A549 (cell line): ENCODE data around the gene TNFRSF19. TPM values are rescaled to one million over a fixed set of nuclear protein-coding genes. Genes with fewer than 3 reads are reported as not detected.

Experiments used
- ATAC-seq, 2 experiments: fragments of 200-7000 bp in 1 of 2; fragments of >200 bp in 1 of 2; cut with Nextera tagmentation in 1 of 2; cut with Tn5 transposase in 1 of 2; 3 replicates each; pipeline versions ENCODE4 v1.8.0 to v1.9.1; 2018 to 2020; ENCODE audit warnings: mild to moderate bottlenecking in 1 of 2, moderate library complexity in 1 of 2
- CTCF ChIA-PET: fragments of 300-600 bp; sonication (Branson Sonifier 250); formaldehyde crosslinking; extraction: SDS; loops from one replicate; lab custom pipeline; 2021; ENCODE audit warnings: antibody characterized with exemption, inconsistent platforms; lab: Yijun Ruan, JAX
- POLR2A ChIA-PET: fragments of 350-600 bp; formaldehyde crosslinking; extraction: SDS; loops from one replicate; lab custom pipeline; 2021; ENCODE audit warnings: antibody characterized with exemption, inconsistent platforms; lab: Yijun Ruan, JAX
- DNase-seq, 2 experiments: peaks; one replicate each; pipeline versions ENCODE4 v3.0.0 to v3.0.0-alpha.2; 2011 to 2016; ENCODE audit warnings: low read depth in 1 of 2, low spot score in 1 of 2
- FAIRE-seq: peaks from 2 replicates; lab custom pipeline; 2011; peaks lifted over from hg19 to GRCh38; lab: Jason Lieb, UNC
- H3K27ac ChIP-seq, 2 experiments: fragments of >200 bp; sonication (Bioruptor Twin); formaldehyde crosslinking; 3 replicates each; pipeline ENCODE4 v1.5.1; 2016 to 2017
- H3K4me1 ChIP-seq: fragments of >200 bp; sonication (Bioruptor Twin); formaldehyde crosslinking; 3 replicates; pipeline ENCODE4 v1.6.1; 2016
- H3K4me2 ChIP-seq: fragments of >200 bp; sonication (Bioruptor Twin); formaldehyde crosslinking; 3 replicates; pipeline ENCODE4 v1.6.1; 2016
- H3K4me3 ChIP-seq: fragments of >200 bp; sonication (Bioruptor Twin); formaldehyde crosslinking; 3 replicates; pipeline ENCODE4 v1.5.1; 2016
- H3K9me3 ChIP-seq: fragments of >200 bp; sonication (Bioruptor Twin); formaldehyde crosslinking; 3 replicates; pipeline ENCODE4 v1.6.1; 2016
- BHLHE40 ChIP-seq: IDR thresholded peaks from 2 replicates; pipeline ENCODE4 v1.6.1; 2012; ENCODE audit warnings: low read depth, low read length, inconsistent platforms
- CBX2 ChIP-seq: fragments of 200-600 bp; sonication (generic); IDR thresholded peaks from 2 replicates; pipeline ENCODE4 v1.6.1; 2016; ENCODE audit warnings: low read depth, mild to moderate bottlenecking, borderline replicate concordance
- CBX8 ChIP-seq: fragments of 200-600 bp; sonication (generic); IDR thresholded peaks from 2 replicates; pipeline ENCODE4 v1.6.1; 2016
- EHMT2 ChIP-seq: fragments of 200-600 bp; sonication (generic); IDR thresholded peaks from 2 replicates; pipeline ENCODE4 v1.6.1; 2016; ENCODE audit warnings: antibody characterized with exemption, low read depth, mild to moderate bottlenecking, moderate library complexity
- FOXS1 ChIP-seq: fragments of 250-450 bp; sonication (Bioruptor Pico); IDR thresholded peaks from 2 replicates; pipeline ENCODE4 v1.5.0; 2020; ENCODE audit warnings: mild to moderate bottlenecking, moderate library complexity
- HOXA7 ChIP-seq: fragments of 250-450 bp; sonication (Bioruptor Pico); IDR thresholded peaks from 2 replicates; pipeline ENCODE4 v1.5.0; 2020; ENCODE audit warnings: mild to moderate bottlenecking, moderate library complexity
- HOXB13 ChIP-seq: fragments of 250-450 bp; sonication (Bioruptor Pico); IDR thresholded peaks from 2 replicates; pipeline ENCODE4 v1.5.0; 2020; ENCODE audit warnings: low read depth, mild to moderate bottlenecking, moderate library complexity
- JUN ChIP-seq, 2 experiments: fragments of >200 bp; sonication (Bioruptor Twin); formaldehyde crosslinking; IDR thresholded peaks; 2 replicates in 1 of 2; 3 replicates in 1 of 2; pipeline ENCODE4 v1.6.1; 2016 to 2017
- NFE2L2 ChIP-seq: fragments of 150-350 bp; conservative IDR thresholded peaks from 2 replicates; pipeline ENCODE4 v1.6.1; 2014; ENCODE audit warnings: low read length
- PHF8 ChIP-seq: fragments of 200-600 bp; sonication (generic); IDR thresholded peaks from 2 replicates; pipeline ENCODE4 v1.6.1; 2016; ENCODE audit warnings: low read depth, mild to moderate bottlenecking, antibody characterized with exemption, moderate library complexity, borderline replicate concordance
- POLR2A ChIP-seq: IDR thresholded peaks from 2 replicates; pipeline ENCODE4 v1.6.1; 2012; ENCODE audit warnings: mild to moderate bottlenecking, low read length
- RAD21 ChIP-seq, 2 experiments: fragments of >200 bp in 1 of 2; sonication (Bioruptor Twin) in 1 of 2; formaldehyde crosslinking in 1 of 2; IDR thresholded peaks in 1 of 2; conservative IDR thresholded peaks in 1 of 2; 2 replicates in 1 of 2; 3 replicates in 1 of 2; pipeline ENCODE4 v1.6.1; 2012 to 2018; ENCODE audit warnings: inconsistent platforms in 1 of 2
- SREBF2 ChIP-seq: fragments of 450-650 bp; IDR thresholded peaks from 2 replicates; pipeline ENCODE4 v1.6.1; 2014; ENCODE audit warnings: mild to moderate bottlenecking, moderate library complexity
- TP53 ChIP-seq: fragments of 250-450 bp; sonication (Bioruptor Pico); IDR thresholded peaks from 2 replicates; pipeline ENCODE4 v1.5.0; 2021; ENCODE audit warnings: mild to moderate bottlenecking, moderate library complexity
- ZFP36 ChIP-seq: fragments of 450-650 bp; IDR thresholded peaks from 2 replicates; pipeline ENCODE4 v1.6.1; 2014; ENCODE audit warnings: borderline replicate concordance; ENCODE audit not compliant: partially characterized antibody
- WGBS: methylation state at CpG from one replicate; pipeline ENCODE4 v1.1.6; 2017; ENCODE audit errors: missing lambda C conversion rate; 5-methylcytosine and 5-hydroxymethylcytosine counted together
- polyA plus RNA-seq, 4 experiments: library from polyadenylated mRNA; depleted of rRNA in 3 of 4; stranded (reverse); fragments of >200 nt; fragmentation: RNase III in 1 of 4; extraction: RNeasy Plus Mini Kit Qiagen cat#74134 plus additional on column Dnase treatment in 1 of 4; gene quantifications; 2 replicates in 3 of 4; 3 replicates in 1 of 4; pipeline ENCODE4 v1.2.3, GENCODE V29; 2011 to 2017
- TF ChIP-seq, protein P1 (sequence below): fragments of >200 bp; sonication (Bioruptor Twin); formaldehyde crosslinking; IDR thresholded peaks from 2 replicates; pipeline ENCODE4 v1.6.1; 2016
- TF ChIP-seq, protein P2 (sequence below): fragments of 250-450 bp; sonication (Bioruptor Pico); IDR thresholded peaks from 2 replicates; pipeline ENCODE4 v1.5.0; 2020; ENCODE audit warnings: low read depth, mild to moderate bottlenecking, moderate library complexity
- TF ChIP-seq, protein P3 (sequence below): IDR thresholded peaks from 2 replicates; pipeline ENCODE4 v1.6.1; 2012
- TF ChIP-seq, protein P4 (sequence below): fragments of 150-350 bp; IDR thresholded peaks from 2 replicates; pipeline ENCODE4 v1.6.1; 2014; ENCODE audit warnings: low read depth, mild to moderate bottlenecking, low read length
- TF ChIP-seq, protein P5 (sequence below): IDR thresholded peaks from 2 replicates; pipeline ENCODE4 v1.6.1; 2012
- TF ChIP-seq, protein P6 (sequence below): fragments of 250-450 bp; sonication (Bioruptor Pico); IDR thresholded peaks from 2 replicates; pipeline ENCODE4 v1.5.0; 2021; ENCODE audit warnings: mild to moderate bottlenecking, moderate library complexity, borderline replicate concordance
- TF ChIP-seq, protein P7 (sequence below): fragments of >200 bp; sonication (Bioruptor Twin); formaldehyde crosslinking; IDR thresholded peaks from 3 replicates; pipeline ENCODE4 v1.6.1; 2016

The TNFRSF19 gene
- polyA plus RNA-seq, 2 of the 4 experiments (the other 2 are of a cell fraction) = 1.2 to 1.9 TPM

DNA sequence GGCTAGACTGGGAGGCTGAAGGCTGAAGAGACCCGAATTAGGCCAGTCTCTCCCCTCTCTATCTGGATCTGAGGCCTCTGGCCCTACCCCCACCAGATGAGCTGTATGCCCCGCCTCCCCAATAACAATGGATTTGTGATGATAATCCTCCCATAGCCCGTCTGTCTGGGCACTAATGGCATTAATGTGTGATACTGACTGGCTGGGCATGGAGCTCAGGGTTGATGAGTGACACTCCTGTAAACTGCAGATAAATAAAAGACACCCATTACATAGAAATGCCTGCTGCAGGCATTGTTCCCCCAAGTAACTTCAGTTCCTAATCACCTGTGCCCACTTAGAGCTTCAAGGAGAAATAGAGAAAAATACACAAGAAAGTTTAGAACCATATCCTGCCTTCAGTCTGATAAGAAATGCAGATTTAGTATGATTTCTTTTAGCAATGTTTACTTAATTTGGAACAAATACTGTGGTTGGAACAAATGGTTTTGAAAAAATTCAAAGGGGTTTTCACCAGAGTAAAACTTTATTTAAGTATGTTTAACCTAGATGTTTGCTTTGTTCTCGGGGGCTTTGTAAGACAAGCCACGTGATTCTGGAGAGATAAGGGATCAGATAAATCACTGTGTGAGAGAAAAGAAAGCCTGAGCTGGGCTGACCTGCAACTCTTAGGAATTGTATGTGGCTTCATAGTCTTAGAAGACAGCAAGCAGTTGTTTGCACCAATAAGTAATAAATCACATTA is 60.3 kb downstream of the TNFRSF19 start (continued):
- TF ChIP-seq CBX2 = no peak
- TF ChIP-seq, protein P1, sequence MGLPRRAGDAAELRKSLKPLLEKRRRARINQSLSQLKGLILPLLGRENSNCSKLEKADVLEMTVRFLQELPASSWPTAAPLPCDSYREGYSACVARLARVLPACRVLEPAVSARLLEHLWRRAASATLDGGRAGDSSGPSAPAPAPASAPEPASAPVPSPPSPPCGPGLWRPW = no peak

DNA sequence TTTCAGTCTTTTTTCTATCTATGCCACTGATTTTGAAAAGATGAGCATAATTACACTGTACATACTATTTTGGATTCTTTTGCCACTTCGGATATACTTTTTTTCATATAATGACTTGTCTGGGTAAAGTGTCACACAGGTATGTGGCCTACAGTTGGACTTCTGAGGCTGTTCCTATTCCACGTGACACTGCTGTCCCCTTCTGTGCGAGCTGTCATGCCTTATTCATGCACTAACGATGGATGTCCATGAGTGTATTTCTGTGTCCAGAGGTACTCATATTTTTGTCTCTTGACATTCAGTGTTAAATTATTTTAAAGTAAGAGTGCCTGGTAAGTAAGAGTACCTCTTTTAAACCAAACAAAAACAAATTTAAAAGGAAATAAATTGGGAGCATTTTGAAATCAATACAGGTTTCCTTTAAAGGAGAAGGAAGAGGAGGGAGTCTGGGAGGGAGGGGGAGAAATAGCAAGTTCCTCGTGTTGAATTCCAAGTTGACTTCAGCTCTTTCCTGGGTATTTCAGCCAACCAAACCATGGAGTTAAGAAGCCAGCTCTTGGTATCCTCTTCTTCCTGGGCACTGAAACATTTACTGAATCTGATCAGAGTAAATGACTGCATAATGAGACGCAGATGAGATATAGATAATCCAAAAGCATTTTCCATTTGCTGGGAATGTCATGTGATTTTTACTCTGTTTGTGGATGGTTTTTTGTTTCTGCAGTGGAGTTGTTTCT is 61.3 kb downstream of the TNFRSF19 start:
- CTCF ChIA-PET = no interaction called here
- H3K4me3 ChIP-seq = no peak overlapping the region
- no peaks in the 10 kb centered on the region for H3K9me3 ChIP-seq
- no peak overlapping the region for H3K27ac ChIP-seq
- 78% methylated on average over 6 of the region's 6 CpGs for WGBS
- no peak overlapping the region for H3K4me2 ChIP-seq
- TF ChIP-seq RAD21 (conservative IDR thresholded peaks at IDR 0.05 in 1 of 2, IDR thresholded peaks at IDR 0.05 in 1 of 2) = no peak
- no peak for TF ChIP-seq TP53 (CRISPR knock-in tag)
- TF ChIP-seq, protein P2, sequence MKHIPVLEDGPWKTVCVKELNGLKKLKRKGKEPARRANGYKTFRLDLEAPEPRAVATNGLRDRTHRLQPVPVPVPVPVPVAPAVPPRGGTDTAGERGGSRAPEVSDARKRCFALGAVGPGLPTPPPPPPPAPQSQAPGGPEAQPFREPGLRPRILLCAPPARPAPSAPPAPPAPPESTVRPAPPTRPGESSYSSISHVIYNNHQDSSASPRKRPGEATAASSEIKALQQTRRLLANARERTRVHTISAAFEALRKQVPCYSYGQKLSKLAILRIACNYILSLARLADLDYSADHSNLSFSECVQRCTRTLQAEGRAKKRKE = no peak
- no peak for TF ChIP-seq HOXB13 (CRISPR knock-in tag)
- no peak for TF ChIP-seq NFE2L2
- TF ChIP-seq, protein P3, sequence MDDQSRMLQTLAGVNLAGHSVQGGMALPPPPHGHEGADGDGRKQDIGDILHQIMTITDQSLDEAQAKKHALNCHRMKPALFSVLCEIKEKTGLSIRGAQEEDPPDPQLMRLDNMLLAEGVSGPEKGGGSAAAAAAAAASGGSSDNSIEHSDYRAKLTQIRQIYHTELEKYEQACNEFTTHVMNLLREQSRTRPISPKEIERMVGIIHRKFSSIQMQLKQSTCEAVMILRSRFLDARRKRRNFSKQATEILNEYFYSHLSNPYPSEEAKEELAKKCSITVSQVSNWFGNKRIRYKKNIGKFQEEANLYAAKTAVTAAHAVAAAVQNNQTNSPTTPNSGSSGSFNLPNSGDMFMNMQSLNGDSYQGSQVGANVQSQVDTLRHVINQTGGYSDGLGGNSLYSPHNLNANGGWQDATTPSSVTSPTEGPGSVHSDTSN = no peak
- no peak for TF ChIP-seq BHLHE40
- no peak for TF ChIP-seq FOXS1 (CRISPR knock-in tag)
- TF ChIP-seq, protein P4, sequence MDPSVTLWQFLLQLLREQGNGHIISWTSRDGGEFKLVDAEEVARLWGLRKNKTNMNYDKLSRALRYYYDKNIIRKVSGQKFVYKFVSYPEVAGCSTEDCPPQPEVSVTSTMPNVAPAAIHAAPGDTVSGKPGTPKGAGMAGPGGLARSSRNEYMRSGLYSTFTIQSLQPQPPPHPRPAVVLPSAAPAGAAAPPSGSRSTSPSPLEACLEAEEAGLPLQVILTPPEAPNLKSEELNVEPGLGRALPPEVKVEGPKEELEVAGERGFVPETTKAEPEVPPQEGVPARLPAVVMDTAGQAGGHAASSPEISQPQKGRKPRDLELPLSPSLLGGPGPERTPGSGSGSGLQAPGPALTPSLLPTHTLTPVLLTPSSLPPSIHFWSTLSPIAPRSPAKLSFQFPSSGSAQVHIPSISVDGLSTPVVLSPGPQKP = no peak
- TF ChIP-seq POLR2A = no peak
- TF ChIP-seq ZFP36 = no peak
- TF ChIP-seq SREBF2 = no peak
- TF ChIP-seq HOXA7 = no peak
- TF ChIP-seq PHF8 = no peak
- TF ChIP-seq, protein P5, sequence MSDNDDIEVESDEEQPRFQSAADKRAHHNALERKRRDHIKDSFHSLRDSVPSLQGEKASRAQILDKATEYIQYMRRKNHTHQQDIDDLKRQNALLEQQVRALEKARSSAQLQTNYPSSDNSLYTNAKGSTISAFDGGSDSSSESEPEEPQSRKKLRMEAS = no peak
- TF ChIP-seq, protein P6, sequence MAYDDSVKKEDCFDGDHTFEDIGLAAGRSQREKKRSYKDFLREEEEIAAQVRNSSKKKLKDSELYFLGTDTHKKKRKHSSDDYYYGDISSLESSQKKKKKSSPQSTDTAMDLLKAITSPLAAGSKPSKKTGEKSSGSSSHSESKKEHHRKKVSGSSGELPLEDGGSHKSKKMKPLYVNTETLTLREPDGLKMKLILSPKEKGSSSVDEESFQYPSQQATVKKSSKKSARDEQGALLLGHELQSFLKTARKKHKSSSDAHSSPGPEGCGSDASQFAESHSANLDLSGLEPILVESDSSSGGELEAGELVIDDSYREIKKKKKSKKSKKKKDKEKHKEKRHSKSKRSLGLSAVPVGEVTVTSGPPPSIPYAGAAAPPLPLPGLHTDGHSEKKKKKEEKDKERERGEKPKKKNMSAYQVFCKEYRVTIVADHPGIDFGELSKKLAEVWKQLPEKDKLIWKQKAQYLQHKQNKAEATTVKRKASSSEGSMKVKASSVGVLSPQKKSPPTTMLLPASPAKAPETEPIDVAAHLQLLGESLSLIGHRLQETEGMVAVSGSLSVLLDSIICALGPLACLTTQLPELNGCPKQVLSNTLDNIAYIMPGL = no peak
- TF ChIP-seq, protein P7, sequence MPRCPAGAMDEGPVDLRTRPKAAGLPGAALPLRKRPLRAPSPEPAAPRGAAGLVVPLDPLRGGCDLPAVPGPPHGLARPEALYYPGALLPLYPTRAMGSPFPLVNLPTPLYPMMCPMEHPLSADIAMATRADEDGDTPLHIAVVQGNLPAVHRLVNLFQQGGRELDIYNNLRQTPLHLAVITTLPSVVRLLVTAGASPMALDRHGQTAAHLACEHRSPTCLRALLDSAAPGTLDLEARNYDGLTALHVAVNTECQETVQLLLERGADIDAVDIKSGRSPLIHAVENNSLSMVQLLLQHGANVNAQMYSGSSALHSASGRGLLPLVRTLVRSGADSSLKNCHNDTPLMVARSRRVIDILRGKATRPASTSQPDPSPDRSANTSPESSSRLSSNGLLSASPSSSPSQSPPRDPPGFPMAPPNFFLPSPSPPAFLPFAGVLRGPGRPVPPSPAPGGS = no peak
- no peak for TF ChIP-seq EHMT2
- TF ChIP-seq JUN (IDR thresholded peaks at IDR 0.05) = no peak
- no peak for TF ChIP-seq CBX8
- TF ChIP-seq, all 56 proteins: peak for 0
- DNase-seq (no peak), ATAC-seq (no peak), FAIRE-seq (no peak)
- no peaks in the 10 kb centered on the region for H3K4me1 ChIP-seq
- POLR2A ChIA-PET = interaction anchor here (1.3 kb wide), 1 partner anchor 11 kb away, joined by 3 read pairs; no protein-coding TSS in a partner anchor
